GM12878 (cell line): ENCODE measurements around the gene G2E3.
"Not testable (repeated sequence)": the region's sequence is repeated elsewhere in the genome, so short reads cannot be mapped to it uniquely, and the experiment has no call there.

Experiments
- BHLHE40 ChIP-seq, 2 experiments: fragments of 450-650 bp in 1 of 2; IDR thresholded peaks; 2 replicates each; pipeline ENCODE4 v1.6.1; 2011 to 2017; ENCODE audit warnings: low read depth in 2 of 2, borderline replicate concordance in 1 of 2, improper control_type of control experiment in 1 of 2, low read length in 1 of 2, mild to moderate bottlenecking in 1 of 2
- EP300 ChIP-seq, 2 experiments: fragments of 150-350 bp in 1 of 2; IDR thresholded peaks; 2 replicates each; pipeline ENCODE4 v1.6.1; 2011 to 2012; ENCODE audit warnings: low read depth in 2 of 2, low read length in 2 of 2, borderline replicate concordance in 1 of 2, improper control_type of control experiment in 1 of 2, inconsistent platforms in 1 of 2; ENCODE audit not compliant: control insufficient read depth in 1 of 2
- FOXK2 ChIP-seq: fragments of 450-650 bp; IDR thresholded peaks from 2 replicates; pipeline ENCODE4 v1.6.1; 2017; ENCODE audit warnings: mild to moderate bottlenecking, moderate library complexity
- JUND ChIP-seq: IDR thresholded peaks from 2 replicates; pipeline ENCODE4 v1.6.1; 2012; ENCODE audit warnings: low read depth, mild to moderate bottlenecking, low read length, improper control_type of control experiment, moderate library complexity
- MEF2A ChIP-seq: IDR thresholded peaks from 2 replicates; pipeline ENCODE4 v1.6.1; 2011; ENCODE audit warnings: low read depth, mild to moderate bottlenecking, low read length, moderate library complexity; ENCODE audit not compliant: insufficient read depth
- NR2C2 ChIP-seq: IDR thresholded peaks from 2 replicates; pipeline ENCODE4 v1.6.1; 2011; ENCODE audit warnings: borderline replicate concordance, low read depth; ENCODE audit not compliant: control insufficient read depth, insufficient read length
- POLR2AphosphoS2 ChIP-seq: IDR thresholded peaks from 2 replicates; pipeline ENCODE4 v1.6.1; 2011; ENCODE audit warnings: low read depth, mild to moderate bottlenecking, low read length, improper control_type of control experiment, moderate library complexity
- RUNX3 ChIP-seq: IDR thresholded peaks from 2 replicates; pipeline ENCODE4 v1.6.1; 2012; ENCODE audit warnings: low read length, inconsistent platforms
- SIX5 ChIP-seq: IDR thresholded peaks from 2 replicates; pipeline ENCODE4 v1.6.1; 2011; ENCODE audit warnings: mild to moderate bottlenecking, low read depth, low read length, moderate library complexity; ENCODE audit not compliant: severe bottlenecking
- SRF ChIP-seq, 2 experiments: IDR thresholded peaks; 2 replicates each; pipeline ENCODE4 v1.6.1; 2011; ENCODE audit warnings: low read depth in 2 of 2, low read length in 2 of 2, mild to moderate bottlenecking in 1 of 2, moderate library complexity in 1 of 2
- TF ChIP-seq, protein P1 (sequence below), 3 experiments: IDR thresholded peaks in 2 of 3; conservative IDR thresholded peaks in 1 of 3; 2 replicates each; pipeline ENCODE4 v1.5.1; 2011; ENCODE audit warnings: low read depth in 3 of 3, low read length in 3 of 3, mild to moderate bottlenecking in 3 of 3, control low read depth in 2 of 3, moderate library complexity in 2 of 3, inconsistent platforms in 1 of 3, mixed read lengths in 1 of 3; ENCODE audit not compliant: control insufficient read depth in 2 of 3, insufficient read depth in 1 of 3; ENCODE audit errors: extremely low read depth in 1 of 3
- TF ChIP-seq, protein P2 (sequence below): IDR thresholded peaks from 2 replicates; pipeline ENCODE4 v1.6.1; 2012; ENCODE audit warnings: mild to moderate bottlenecking, low read depth, low read length
- TF ChIP-seq, protein P3 (sequence below): fragments of 450-650 bp; IDR thresholded peaks from 2 replicates; pipeline ENCODE4 v1.6.1; 2017; ENCODE audit warnings: mild to moderate bottlenecking, moderate library complexity
- TF ChIP-seq, protein P4 (sequence below): fragments of 450-650 bp; IDR thresholded peaks from 2 replicates; pipeline ENCODE4 v1.6.1; 2017; ENCODE audit warnings: mild to moderate bottlenecking, moderate library complexity

DNA sequence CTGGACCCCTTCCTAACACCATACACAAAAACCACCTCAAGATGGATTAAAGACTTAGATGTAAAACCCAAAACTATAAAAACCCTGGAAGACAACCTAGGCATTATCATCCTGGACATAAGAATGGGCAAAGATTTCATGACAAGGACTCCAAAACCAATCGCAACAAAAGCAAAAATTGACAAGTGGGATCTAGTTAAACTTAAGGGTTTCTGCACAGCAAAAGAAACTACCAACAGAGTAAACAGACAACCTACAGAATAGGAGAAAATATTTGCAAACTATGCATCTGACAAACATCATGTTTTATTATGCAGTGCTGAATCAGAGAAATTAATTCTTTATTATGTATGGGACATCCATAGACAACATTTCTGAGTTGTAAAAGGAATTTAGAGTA, 17.4 kb downstream of the G2E3 start:
- TF ChIP-seq RUNX3; SRF (IDR thresholded peaks at IDR 0.05; ENCODE audit: low read depth in 2 of 2, low read length in 2 of 2); SIX5; FOXK2; MEF2A; JUND; POLR2AphosphoS2; BHLHE40 (IDR thresholded peaks at IDR 0.05; ENCODE audit: borderline replicate concordance in 1 of 2, low read depth in 2 of 2, low read length in 1 of 2); NR2C2; EP300 (IDR thresholded peaks at IDR 0.05; ENCODE audit: borderline replicate concordance in 1 of 2, control insufficient read depth in 1 of 2, low read depth in 2 of 2, low read length in 2 of 2): not testable (repeated sequence)
- TF ChIP-seq, protein P1, sequence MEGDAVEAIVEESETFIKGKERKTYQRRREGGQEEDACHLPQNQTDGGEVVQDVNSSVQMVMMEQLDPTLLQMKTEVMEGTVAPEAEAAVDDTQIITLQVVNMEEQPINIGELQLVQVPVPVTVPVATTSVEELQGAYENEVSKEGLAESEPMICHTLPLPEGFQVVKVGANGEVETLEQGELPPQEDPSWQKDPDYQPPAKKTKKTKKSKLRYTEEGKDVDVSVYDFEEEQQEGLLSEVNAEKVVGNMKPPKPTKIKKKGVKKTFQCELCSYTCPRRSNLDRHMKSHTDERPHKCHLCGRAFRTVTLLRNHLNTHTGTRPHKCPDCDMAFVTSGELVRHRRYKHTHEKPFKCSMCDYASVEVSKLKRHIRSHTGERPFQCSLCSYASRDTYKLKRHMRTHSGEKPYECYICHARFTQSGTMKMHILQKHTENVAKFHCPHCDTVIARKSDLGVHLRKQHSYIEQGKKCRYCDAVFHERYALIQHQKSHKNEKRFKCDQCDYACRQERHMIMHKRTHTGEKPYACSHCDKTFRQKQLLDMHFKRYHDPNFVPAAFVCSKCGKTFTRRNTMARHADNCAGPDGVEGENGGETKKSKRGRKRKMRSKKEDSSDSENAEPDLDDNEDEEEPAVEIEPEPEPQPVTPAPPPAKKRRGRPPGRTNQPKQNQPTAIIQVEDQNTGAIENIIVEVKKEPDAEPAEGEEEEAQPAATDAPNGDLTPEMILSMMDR (IDR thresholded peaks at IDR 0.05 in 2 of 3, conservative IDR thresholded peaks at IDR 0.05 in 1 of 3; ENCODE audit: control insufficient read depth in 2 of 3, extremely low read depth in 1 of 3, insufficient read depth in 1 of 3, low read depth in 3 of 3, low read length in 3 of 3) = not testable (repeated sequence)
- TF ChIP-seq, protein P2, sequence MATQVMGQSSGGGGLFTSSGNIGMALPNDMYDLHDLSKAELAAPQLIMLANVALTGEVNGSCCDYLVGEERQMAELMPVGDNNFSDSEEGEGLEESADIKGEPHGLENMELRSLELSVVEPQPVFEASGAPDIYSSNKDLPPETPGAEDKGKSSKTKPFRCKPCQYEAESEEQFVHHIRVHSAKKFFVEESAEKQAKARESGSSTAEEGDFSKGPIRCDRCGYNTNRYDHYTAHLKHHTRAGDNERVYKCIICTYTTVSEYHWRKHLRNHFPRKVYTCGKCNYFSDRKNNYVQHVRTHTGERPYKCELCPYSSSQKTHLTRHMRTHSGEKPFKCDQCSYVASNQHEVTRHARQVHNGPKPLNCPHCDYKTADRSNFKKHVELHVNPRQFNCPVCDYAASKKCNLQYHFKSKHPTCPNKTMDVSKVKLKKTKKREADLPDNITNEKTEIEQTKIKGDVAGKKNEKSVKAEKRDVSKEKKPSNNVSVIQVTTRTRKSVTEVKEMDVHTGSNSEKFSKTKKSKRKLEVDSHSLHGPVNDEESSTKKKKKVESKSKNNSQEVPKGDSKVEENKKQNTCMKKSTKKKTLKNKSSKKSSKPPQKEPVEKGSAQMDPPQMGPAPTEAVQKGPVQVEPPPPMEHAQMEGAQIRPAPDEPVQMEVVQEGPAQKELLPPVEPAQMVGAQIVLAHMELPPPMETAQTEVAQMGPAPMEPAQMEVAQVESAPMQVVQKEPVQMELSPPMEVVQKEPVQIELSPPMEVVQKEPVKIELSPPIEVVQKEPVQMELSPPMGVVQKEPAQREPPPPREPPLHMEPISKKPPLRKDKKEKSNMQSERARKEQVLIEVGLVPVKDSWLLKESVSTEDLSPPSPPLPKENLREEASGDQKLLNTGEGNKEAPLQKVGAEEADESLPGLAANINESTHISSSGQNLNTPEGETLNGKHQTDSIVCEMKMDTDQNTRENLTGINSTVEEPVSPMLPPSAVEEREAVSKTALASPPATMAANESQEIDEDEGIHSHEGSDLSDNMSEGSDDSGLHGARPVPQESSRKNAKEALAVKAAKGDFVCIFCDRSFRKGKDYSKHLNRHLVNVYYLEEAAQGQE = not testable (repeated sequence)
- TF ChIP-seq, protein P3, sequence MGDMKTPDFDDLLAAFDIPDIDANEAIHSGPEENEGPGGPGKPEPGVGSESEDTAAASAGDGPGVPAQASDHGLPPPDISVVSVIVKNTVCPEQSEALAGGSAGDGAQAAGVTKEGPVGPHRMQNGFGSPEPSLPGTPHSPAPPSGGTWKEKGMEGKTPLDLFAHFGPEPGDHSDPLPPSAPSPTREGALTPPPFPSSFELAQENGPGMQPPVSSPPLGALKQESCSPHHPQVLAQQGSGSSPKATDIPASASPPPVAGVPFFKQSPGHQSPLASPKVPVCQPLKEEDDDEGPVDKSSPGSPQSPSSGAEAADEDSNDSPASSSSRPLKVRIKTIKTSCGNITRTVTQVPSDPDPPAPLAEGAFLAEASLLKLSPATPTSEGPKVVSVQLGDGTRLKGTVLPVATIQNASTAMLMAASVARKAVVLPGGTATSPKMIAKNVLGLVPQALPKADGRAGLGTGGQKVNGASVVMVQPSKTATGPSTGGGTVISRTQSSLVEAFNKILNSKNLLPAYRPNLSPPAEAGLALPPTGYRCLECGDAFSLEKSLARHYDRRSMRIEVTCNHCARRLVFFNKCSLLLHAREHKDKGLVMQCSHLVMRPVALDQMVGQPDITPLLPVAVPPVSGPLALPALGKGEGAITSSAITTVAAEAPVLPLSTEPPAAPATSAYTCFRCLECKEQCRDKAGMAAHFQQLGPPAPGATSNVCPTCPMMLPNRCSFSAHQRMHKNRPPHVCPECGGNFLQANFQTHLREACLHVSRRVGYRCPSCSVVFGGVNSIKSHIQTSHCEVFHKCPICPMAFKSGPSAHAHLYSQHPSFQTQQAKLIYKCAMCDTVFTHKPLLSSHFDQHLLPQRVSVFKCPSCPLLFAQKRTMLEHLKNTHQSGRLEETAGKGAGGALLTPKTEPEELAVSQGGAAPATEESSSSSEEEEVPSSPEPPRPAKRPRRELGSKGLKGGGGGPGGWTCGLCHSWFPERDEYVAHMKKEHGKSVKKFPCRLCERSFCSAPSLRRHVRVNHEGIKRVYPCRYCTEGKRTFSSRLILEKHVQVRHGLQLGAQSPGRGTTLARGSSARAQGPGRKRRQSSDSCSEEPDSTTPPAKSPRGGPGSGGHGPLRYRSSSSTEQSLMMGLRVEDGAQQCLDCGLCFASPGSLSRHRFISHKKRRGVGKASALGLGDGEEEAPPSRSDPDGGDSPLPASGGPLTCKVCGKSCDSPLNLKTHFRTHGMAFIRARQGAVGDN = not testable (repeated sequence)
- TF ChIP-seq, protein P4, sequence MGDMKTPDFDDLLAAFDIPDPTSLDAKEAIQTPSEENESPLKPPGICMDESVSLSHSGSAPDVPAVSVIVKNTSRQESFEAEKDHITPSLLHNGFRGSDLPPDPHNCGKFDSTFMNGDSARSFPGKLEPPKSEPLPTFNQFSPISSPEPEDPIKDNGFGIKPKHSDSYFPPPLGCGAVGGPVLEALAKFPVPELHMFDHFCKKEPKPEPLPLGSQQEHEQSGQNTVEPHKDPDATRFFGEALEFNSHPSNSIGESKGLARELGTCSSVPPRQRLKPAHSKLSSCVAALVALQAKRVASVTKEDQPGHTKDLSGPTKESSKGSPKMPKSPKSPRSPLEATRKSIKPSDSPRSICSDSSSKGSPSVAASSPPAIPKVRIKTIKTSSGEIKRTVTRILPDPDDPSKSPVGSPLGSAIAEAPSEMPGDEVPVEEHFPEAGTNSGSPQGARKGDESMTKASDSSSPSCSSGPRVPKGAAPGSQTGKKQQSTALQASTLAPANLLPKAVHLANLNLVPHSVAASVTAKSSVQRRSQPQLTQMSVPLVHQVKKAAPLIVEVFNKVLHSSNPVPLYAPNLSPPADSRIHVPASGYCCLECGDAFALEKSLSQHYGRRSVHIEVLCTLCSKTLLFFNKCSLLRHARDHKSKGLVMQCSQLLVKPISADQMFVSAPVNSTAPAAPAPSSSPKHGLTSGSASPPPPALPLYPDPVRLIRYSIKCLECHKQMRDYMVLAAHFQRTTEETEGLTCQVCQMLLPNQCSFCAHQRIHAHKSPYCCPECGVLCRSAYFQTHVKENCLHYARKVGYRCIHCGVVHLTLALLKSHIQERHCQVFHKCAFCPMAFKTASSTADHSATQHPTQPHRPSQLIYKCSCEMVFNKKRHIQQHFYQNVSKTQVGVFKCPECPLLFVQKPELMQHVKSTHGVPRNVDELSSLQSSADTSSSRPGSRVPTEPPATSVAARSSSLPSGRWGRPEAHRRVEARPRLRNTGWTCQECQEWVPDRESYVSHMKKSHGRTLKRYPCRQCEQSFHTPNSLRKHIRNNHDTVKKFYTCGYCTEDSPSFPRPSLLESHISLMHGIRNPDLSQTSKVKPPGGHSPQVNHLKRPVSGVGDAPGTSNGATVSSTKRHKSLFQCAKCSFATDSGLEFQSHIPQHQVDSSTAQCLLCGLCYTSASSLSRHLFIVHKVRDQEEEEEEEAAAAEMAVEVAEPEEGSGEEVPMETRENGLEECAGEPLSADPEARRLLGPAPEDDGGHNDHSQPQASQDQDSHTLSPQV = not testable (repeated sequence)
